Activated CD8-positive, alpha-beta memory T cell treated with anti-CD3 and anti-CD28 coated beads, Interleukin-2, amount 50 U/mL, for 1 hour (primary cell): ENCODE results near the gene SPATA31D1.
"Not testable (repeated sequence)": the region's sequence is repeated elsewhere in the genome, so short reads cannot be mapped to it uniquely, and the experiment has no call there.

Source experiments
- DNase-seq: peaks from one replicate; pipeline ENCODE4 v3.0.0-alpha.2; 2020; ENCODE audit errors: extremely low read depth

SPATA31D1 gene

GRCh38 chr9:81988472-81988871 is at the start of gene SPATA31D1:
Gene SPATA31D1 (plus strand): TSS chr9:81988772. CDS start chr9:81988819, 47 bp downstream.
- DNase-seq = not testable (repeated sequence)

DNA sequence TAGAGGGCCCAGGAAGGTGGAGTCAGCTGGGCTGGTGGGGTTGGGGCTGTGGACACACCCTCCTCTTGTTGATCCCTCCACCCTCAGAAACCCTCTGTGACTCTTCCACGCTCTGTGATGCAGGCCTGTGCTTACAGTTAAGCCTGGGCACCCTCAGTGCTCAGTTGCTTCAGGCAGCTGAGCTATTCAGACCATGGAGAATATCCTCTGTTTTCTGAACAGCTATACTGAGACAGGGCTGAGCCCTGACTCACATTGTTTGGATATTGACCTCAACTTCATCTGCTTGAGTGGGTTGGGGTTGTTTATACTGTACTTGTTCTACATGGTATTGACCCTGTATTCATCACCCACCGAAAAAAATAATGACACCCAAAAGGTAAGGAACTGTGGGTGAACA is 45.2 kb upstream of the SPATA31D1 start, which contains the start of gene SPATA31D3:
Gene SPATA31D3 (plus strand): TSS at position 108 of the 400 bp plus-strand sequence. CDS start 86 bp downstream, at position 194.
- DNase-seq = not testable (repeated sequence)

- not testable (repeated sequence) for DNase-seq
These were observed 39.9 kb upstream of the SPATA31D1 start for GRCh38 chr9:81948650-81949049.

- DNase-seq = no peak
These were observed 35.5 kb upstream of the SPATA31D1 start for GRCh38 chr9:81953096-81953495.

DNA sequence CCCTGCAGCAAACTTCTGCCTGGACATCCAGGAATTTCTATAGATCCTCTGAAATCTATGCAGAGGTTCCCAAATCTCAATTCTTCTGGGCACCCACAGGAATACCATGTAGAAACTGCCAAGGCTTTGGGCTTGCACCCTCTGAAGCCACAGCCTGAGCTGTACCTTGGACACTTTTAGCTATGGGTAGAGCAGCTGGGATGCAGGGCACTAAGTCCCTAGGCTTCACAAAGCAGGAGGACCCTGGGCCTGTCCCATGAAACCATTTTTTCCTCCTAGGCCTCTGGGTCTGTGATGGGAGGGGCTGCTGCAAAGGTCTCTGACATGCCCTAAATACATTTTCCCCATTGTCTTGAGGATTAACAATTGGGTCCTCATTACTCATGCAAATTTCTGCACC is 32.9 kb upstream of the SPATA31D1 start:
- no peak for DNase-seq

DNA sequence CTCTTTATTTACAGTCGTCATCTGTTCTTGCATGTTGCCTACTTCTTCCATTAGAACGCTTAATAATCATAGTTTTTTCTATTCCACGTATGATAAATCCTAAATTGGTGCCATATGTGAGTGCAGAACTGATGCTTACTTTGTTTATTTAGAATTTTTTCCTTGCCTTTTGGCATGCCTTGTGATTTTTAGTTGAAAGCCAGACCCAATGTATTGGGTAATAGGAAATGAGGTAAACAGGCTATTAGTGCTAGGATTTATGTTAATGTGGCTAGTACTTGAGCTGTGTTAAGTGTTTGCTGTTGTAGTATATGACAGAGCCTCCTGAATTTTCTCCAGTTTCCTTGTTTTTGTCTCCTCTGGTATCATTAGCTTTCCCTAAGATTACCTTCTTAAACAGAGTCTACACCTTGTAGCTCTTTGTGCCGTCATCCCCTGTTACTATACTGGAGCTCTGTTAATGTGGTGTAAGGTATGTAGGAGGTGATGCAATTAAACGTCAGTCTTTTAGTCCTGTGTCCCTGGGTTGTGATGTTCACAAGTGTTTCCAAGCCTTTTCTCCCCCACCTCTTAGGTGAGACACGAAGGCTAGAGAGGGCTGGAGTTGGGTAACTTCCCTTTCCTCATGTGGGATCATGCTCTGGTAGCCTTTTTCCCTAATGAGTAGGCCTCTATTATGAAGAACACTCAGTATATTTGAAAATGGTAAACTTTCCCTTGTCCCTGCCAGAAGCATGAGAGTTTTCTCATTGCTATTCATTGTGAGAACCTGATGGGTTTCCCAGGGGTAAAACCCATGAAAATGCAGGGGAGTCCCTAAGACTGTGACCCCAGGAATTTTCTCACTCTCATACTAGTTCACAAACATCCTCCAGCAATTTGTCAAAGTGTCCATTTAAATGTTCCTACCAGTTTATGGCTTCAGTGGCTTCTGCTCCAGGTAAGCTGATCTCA is 24.1 kb upstream of the SPATA31D1 start:
- DNase-seq = no peak

DNA sequence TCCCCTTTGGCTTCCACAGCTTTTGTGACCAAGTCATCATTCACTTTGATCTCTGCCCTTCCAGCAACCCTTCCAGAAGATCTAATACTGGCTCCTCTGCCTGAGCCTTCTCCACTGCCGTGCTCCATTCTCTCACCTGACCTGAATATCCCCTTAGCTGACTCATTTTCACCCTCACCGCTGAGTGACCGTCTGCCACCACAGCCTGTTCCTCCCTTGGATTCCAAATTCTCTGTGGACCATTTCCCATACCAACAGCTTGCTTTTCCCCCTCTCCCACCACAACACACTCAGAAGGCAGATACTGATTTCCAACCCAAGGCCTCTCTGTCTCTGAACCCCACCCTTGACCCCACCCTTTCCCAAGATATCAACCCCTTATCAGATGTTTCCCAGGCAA is 20.5 kb upstream of the SPATA31D1 start:
- DNase-seq = no peak

DNA sequence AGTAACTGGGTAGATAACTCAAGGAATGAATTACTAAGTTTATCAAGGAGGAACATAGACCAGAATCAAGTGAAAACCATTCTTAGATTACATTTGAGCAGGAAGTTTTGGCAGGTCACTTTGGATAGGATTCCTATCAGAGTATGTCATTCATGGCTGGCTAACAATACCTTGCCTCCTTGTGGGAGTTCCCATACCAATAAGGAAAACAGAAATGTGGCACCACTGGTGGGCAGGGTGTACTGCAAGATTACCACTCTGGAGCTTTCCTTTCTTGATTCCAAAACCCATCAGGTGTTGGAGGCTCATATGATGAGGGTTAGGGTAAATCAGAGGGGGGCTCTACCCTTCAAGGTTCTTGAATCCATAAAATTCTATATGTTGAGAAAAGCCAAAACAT is 18.6 kb upstream of the SPATA31D1 start:
- DNase-seq = no peak

GRCh38 chr9:81971727-81972126 is 16.8 kb upstream of the SPATA31D1 start:
- no peak for DNase-seq

GRCh38 chr9:81974764-81975163 is 13.8 kb upstream of the SPATA31D1 start:
- DNase-seq = no peak

- no peak for DNase-seq
These were observed 12.2 kb upstream of the SPATA31D1 start for GRCh38 chr9:81976351-81976750.

DNA sequence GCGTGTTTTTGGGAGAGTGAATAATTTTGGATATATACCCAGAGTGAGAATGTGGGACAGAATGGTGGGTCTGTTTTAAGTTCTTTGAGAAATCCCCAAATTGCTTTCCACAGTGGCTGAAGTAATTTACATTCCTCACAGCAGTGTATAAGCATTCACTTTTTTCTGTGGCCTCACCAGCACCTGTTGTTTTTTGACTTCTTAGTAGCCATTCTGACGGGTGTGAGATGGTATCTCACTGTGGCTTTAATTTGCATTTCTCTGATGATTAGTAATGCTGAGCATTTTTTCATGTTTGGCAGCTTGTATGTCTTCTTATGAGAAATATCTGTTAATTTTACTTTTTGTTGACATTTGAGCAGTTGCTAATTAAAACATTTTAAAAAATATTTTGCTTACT is 9.4 kb upstream of the SPATA31D1 start:
- no peak for DNase-seq

GRCh38 chr9:81980568-81980967 is 8.0 kb upstream of the SPATA31D1 start:
- no peak for DNase-seq

- no peak for DNase-seq
These were observed 6.7 kb upstream of the SPATA31D1 start for GRCh38 chr9:81981883-81982282.

DNA sequence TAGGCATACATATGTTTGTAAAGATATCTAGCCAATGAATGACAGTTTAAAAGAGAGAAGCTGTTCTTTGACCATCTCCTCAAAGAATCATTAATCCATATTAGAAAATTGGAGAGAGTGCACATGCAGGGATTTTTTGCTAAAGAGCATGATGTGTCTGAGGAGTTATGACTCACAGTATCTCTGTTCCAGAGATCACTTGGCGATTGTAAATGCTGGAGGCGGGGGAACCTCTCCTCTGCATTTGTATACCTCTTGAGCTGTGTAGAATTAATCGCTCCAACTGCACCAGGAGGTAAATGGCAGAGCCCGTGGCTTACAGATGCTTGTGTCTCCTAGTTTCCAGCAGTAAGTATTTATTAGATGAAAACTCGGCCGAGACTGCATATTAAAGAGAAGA is 3.6 kb upstream of the SPATA31D1 start:
- no peak for DNase-seq

DNA sequence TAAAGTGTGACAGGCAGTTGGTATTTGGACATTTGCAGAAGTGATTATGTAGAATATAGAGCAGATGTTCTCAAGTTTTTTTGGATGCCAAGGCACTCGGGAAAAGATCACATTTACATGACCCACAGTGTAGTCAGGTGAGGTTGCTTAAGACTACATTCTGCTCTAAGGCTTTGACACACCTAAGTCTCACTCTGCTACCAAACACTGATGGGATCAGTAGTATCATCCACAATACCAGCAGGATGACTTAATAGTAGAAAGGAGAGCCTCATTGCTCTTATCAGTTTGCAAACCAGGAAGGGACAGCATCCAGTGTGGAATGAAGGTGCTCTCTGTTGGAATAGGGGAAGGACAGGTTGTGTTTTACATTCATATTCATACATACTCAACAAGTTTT is 2.5 kb upstream of the SPATA31D1 start:
- DNase-seq = no peak

- DNase-seq = no peak
These were observed 1.1 kb downstream of the SPATA31D1 start for GRCh38 chr9:81989700-81990099.

DNA sequence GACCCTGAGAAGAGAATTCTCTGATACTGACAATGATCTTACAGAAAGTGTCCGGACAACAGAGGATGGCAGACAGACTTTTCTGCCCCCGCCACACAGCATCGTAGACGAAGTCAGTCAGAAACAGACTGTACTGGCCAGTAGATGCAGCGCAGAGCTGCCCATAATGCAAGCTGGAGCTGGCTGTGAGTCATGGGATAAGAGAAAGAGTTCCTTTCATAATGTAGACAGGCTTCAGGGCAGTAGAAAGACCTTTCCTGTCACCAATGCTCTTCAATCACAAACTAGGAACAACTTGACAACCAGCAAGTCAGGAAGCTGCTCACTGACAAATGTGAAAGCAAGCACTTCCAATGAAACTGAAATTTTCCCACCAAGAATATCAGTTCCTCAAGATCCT is 5.1 kb downstream of the SPATA31D1 start:
- no peak for DNase-seq

DNA sequence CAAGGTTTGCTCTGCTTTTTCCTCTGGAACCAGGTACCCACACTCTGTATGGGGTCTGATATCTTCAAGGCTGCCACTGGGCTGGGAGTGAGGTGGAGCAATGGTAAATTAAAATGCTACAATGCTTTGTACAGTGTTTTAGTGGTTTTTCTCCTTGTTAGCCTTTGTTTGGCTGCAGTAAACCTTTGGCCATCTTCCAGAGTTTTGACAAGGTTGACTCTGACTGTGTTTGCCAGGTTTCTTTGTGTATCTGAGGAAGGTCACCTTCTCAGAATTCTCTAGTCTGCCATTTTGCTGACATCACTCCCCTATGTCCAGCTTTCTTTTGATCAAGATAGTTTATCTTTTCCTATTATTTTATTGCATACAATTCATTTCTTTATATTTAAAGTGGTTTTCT is 11.2 kb downstream of the SPATA31D1 start:
- no peak for DNase-seq

- no peak for DNase-seq
These were observed 22.1 kb downstream of the SPATA31D1 start for GRCh38 chr9:82010711-82011110.

GRCh38 chr9:82011133-82011532 is 22.6 kb downstream of the SPATA31D1 start:
- DNase-seq = no peak

- no peak for DNase-seq
These were observed 23.7 kb downstream of the SPATA31D1 start for GRCh38 chr9:82012276-82012675.

- DNase-seq = no peak
These were observed 31.8 kb downstream of the SPATA31D1 start for GRCh38 chr9:82020331-82020730.
